Caco-2 (cell line): ENCODE data around the gene FAM217B. TPM values are rescaled to one million over a fixed set of nuclear protein-coding genes. Genes with fewer than 3 reads are reported as not detected.

Experiments
- BruUV-seq: library from RNA; stranded (reverse); fragments of 400-500 nt; replicated peaks from 2 replicates; lab custom pipeline; 2021; lab: Mats Ljungman, UMichigan
- CTCF ChIA-PET: fragments of 300-600 bp; sonication (Branson Sonifier 250); formaldehyde crosslinking; loops from one replicate; lab custom pipeline; 2022; ENCODE audit warnings: antibody characterized with exemption; lab: Charles Lee
- POLR2A ChIA-PET: fragments of 300-600 bp; sonication (Branson Sonifier 250); formaldehyde crosslinking; loops from one replicate; lab custom pipeline; 2022; ENCODE audit warnings: antibody characterized with exemption; lab: Charles Lee
- DNase-seq, 2 experiments: peaks; one replicate each; pipeline versions ENCODE4 v3.0.0 to v3.0.0-alpha.2; 2020 to 2022
- H3K27me3 ChIP-seq: replicated peaks from 2 replicates; pipeline ENCODE4 v1.6.0; 2011; ENCODE audit warnings: low read length; ENCODE audit not compliant: control insufficient read depth, insufficient read depth
- H3K36me3 ChIP-seq: 2 replicates; pipeline ENCODE4 v1.5.1; 2011; ENCODE audit warnings: low read length; ENCODE audit not compliant: control insufficient read depth, insufficient read depth
- H3K4me1 ChIP-seq: fragments of 250-450 bp; sonication (Bioruptor Pico); 2 replicates; pipeline ENCODE4 v1.5.1; 2020; ENCODE audit warnings: mild to moderate bottlenecking
- H3K4me3 ChIP-seq: 2 replicates; pipeline ENCODE4 v1.5.1; 2011; ENCODE audit warnings: low read depth, mild to moderate bottlenecking, control low read depth, low read length
- H3K9me3 ChIP-seq: fragments of 250-450 bp; sonication (Bioruptor Pico); 2 replicates; pipeline ENCODE4 v1.5.1; 2020; ENCODE audit warnings: mild to moderate bottlenecking, moderate library complexity
- H3K27ac Mint-ChIP-seq: one replicate; pipeline ENCODE4 v1.8.0; 2022; ENCODE audit warnings: mixed read lengths; ENCODE audit not compliant: unreplicated experiment
- H3K27me3 Mint-ChIP-seq: one replicate; pipeline ENCODE4 v1.8.0; 2022; ENCODE audit warnings: mixed read lengths; ENCODE audit not compliant: insufficient read depth, unreplicated experiment
- H3K36me3 Mint-ChIP-seq: one replicate; pipeline ENCODE4 v1.8.0; 2022; ENCODE audit warnings: mild to moderate bottlenecking, mixed read lengths; ENCODE audit not compliant: insufficient read depth, unreplicated experiment
- H3K4me1 Mint-ChIP-seq: one replicate; pipeline ENCODE4 v1.8.0; 2022; ENCODE audit warnings: low read depth, mixed read lengths; ENCODE audit not compliant: unreplicated experiment
- H3K4me3 Mint-ChIP-seq: one replicate; pipeline ENCODE4 v1.8.0; 2022; ENCODE audit warnings: mild to moderate bottlenecking, moderate library complexity, mixed read lengths; ENCODE audit not compliant: unreplicated experiment
- H3K9me3 Mint-ChIP-seq: one replicate; pipeline ENCODE4 v1.8.0; 2022; ENCODE audit warnings: mixed read lengths; ENCODE audit not compliant: unreplicated experiment
- CTCF ChIP-seq, 2 experiments: fragments of 200-600 bp in 1 of 2; IDR thresholded peaks; 1 replicate in 1 of 2; 2 replicates in 1 of 2; pipeline versions ENCODE4 v1.5.1 to v1.8.0; 2011 to 2022; ENCODE audit warnings: antibody characterized with exemption in 1 of 2, control low read depth in 1 of 2, inconsistent platforms in 1 of 2, low read depth in 1 of 2, low read length in 1 of 2, mild to moderate bottlenecking in 1 of 2, moderate library complexity in 1 of 2; ENCODE audit not compliant: insufficient read depth in 1 of 2, severe bottlenecking in 1 of 2, unreplicated experiment in 1 of 2
- intact Hi-C: fragments of 100-400 bp; cut with micrococcal nuclease; formaldehyde crosslinking; loops from one replicate; pipeline ENCODE4 v1.10.0; 2022; ENCODE audit not compliant: unreplicated experiment
- total RNA-seq: library from RNA; stranded (reverse); gene quantifications from 2 replicates; pipeline ENCODE4 v1.2.3, GENCODE V29; 2022

FAM217B gene
- total RNA-seq, 1 experiment from 2014 or later: 65.3 TPM

GRCh38 chr20:59976156-59976782 lies 36.1 kb downstream of the FAM217B start:
- Mint-ChIP-seq H3K4me1 (no peaks in the 10 kb centered on the region), H3K27me3 (no peaks in the 10 kb centered on the region), H3K36me3 (no peaks in the 10 kb centered on the region), H3K9me3 (no peaks in the 10 kb centered on the region), H3K4me3 (no peak overlapping the region), H3K27ac (no peak overlapping the region)
- ChIA-PET POLR2A (no interaction called here), CTCF (no interaction called here)
- DNase-seq: no peak
- Histone ChIP-seq H3K36me3 (no peaks in the 10 kb centered on the region), H3K4me3 (no peak overlapping the region), H3K27me3 (no peaks in the 10 kb centered on the region), H3K4me1 (peaks cover 6% of the 10 kb centered on the region), H3K9me3 (no peaks in the 10 kb centered on the region)
- no TSS peak for BruUV-seq
- intact Hi-C loops: no loop called here
- TF ChIP-seq CTCF (IDR thresholded peaks at IDR 0.05; ENCODE audit: insufficient read depth in 1 of 2, low read depth in 1 of 2, low read length in 1 of 2, severe bottlenecking in 1 of 2, unreplicated experiment in 1 of 2): no peak

GRCh38 chr20:59977086-59977485 lies 36.9 kb downstream of the FAM217B start:
- no peak overlapping the region for H3K4me3 ChIP-seq
- H3K27me3 Mint-ChIP-seq: no peaks in the 10 kb centered on the region
- H3K4me1 ChIP-seq: peaks cover 6% of the 10 kb centered on the region
- H3K9me3 Mint-ChIP-seq: no peaks in the 10 kb centered on the region
- H3K27ac Mint-ChIP-seq: no peak overlapping the region
- intact Hi-C loops: no loop called here
- no peaks in the 10 kb centered on the region for H3K36me3 Mint-ChIP-seq
- ChIA-PET POLR2A (no interaction called here), CTCF (no interaction called here)
- H3K4me3 Mint-ChIP-seq: no peak overlapping the region
- DNase-seq: no peak
- H3K36me3 ChIP-seq: no peaks in the 10 kb centered on the region
- no peaks in the 10 kb centered on the region for H3K4me1 Mint-ChIP-seq
- no TSS peak for BruUV-seq
- no peaks in the 10 kb centered on the region for H3K27me3 ChIP-seq
- no peak for TF ChIP-seq CTCF (IDR thresholded peaks at IDR 0.05; ENCODE audit: insufficient read depth in 1 of 2, low read depth in 1 of 2, low read length in 1 of 2, severe bottlenecking in 1 of 2, unreplicated experiment in 1 of 2)
- no peaks in the 10 kb centered on the region for H3K9me3 ChIP-seq

GRCh38 chr20:59983076-59983475 lies 42.9 kb downstream of the FAM217B start:
- H3K4me1 Mint-ChIP-seq: peaks cover 6% of the 10 kb centered on the region
- Histone ChIP-seq H3K9me3 (no peaks in the 10 kb centered on the region), H3K27me3 (no peaks in the 10 kb centered on the region), H3K36me3 (no peaks in the 10 kb centered on the region), H3K4me3 (no peak overlapping the region), H3K4me1 (no peaks in the 10 kb centered on the region)
- TF ChIP-seq CTCF (IDR thresholded peaks at IDR 0.05; ENCODE audit: insufficient read depth in 1 of 2, low read depth in 1 of 2, low read length in 1 of 2, severe bottlenecking in 1 of 2, unreplicated experiment in 1 of 2): no peak
- intact Hi-C loops: no loop called here
- CTCF ChIA-PET: no interaction called here
- no TSS peak for BruUV-seq
- no peaks in the 10 kb centered on the region for H3K36me3 Mint-ChIP-seq
- no peak overlapping the region for H3K4me3 Mint-ChIP-seq
- no peaks in the 10 kb centered on the region for H3K9me3 Mint-ChIP-seq
- H3K27me3 Mint-ChIP-seq: no peaks in the 10 kb centered on the region
- no peak for DNase-seq
- POLR2A ChIA-PET: no interaction called here
- no peak overlapping the region for H3K27ac Mint-ChIP-seq
